K562 (cell line): Measurements from ENCODE around the gene NEU1. TPM values are rescaled to one million over a fixed set of nuclear protein-coding genes. Genes with fewer than 3 reads are reported as not detected.

Source experiments
- GABPA ChIP-seq: fragments of 200-800 bp; sonication (Bioruptor generic); conservative IDR thresholded peaks from 2 replicates; pipeline ENCODE4 v1.6.1; 2016; ENCODE audit warnings: low read depth, missing genetic modification characterization, missing compliant biosample characterization
- GTF2F1 ChIP-seq: IDR thresholded peaks from 2 replicates; pipeline ENCODE4 v1.6.1; 2011; ENCODE audit warnings: low read depth, low read length, improper control_type of control experiment
- HDAC2 ChIP-seq: fragments of 450-650 bp; IDR thresholded peaks from 2 replicates; pipeline ENCODE4 v1.6.1; 2016; ENCODE audit warnings: mild to moderate bottlenecking
- KLF10 ChIP-seq: fragments of 250-450 bp; sonication (Bioruptor Pico); IDR thresholded peaks from 2 replicates; pipeline ENCODE4 v1.6.1; 2021; ENCODE audit warnings: matching md5 sums
- SMAD3 ChIP-seq: fragments of 450-650 bp; formaldehyde crosslinking; conservative IDR thresholded peaks from 2 replicates; pipeline ENCODE4 v1.4.0; 2020; ENCODE audit warnings: mild to moderate bottlenecking
- ZNF212 ChIP-seq: fragments of 450-650 bp; formaldehyde crosslinking; IDR thresholded peaks from 2 replicates; pipeline ENCODE4 v1.4.0; 2020; ENCODE audit warnings: mild to moderate bottlenecking
- ZNF436 ChIP-seq: fragments of 250-450, 450-650 bp; sonication (Bioruptor Pico); formaldehyde crosslinking; IDR thresholded peaks from 2 replicates; pipeline ENCODE4 v1.7.0; 2020; ENCODE audit warnings: mild to moderate bottlenecking
- ZNF696 ChIP-seq: fragments of 250-450 bp; sonication (Bioruptor Pico); conservative IDR thresholded peaks from 2 replicates; pipeline ENCODE4 v1.4.0; 2020; ENCODE audit warnings: mild to moderate bottlenecking, moderate library complexity
- polyA plus RNA-seq, 8 experiments: library from polyadenylated mRNA; depleted of rRNA in 4 of 8; stranded (reverse) in 5 of 8; unstranded in 3 of 8; fragments of >200 nt; fragmentation: Nextera tagmentation in 2 of 8; fragmentation: Illumina TruSeq in 1 of 8; extraction: Ambion mirVana in 2 of 8; extraction: Trizol in 1 of 8; gene quantifications; 2 replicates each; pipeline versions ENCODE4 v1.2.1 to v1.2.3, GENCODE V29; 2011 to 2014; ENCODE audit warnings: inconsistent platforms in 1 of 8, missing spikeins in 1 of 8
- total RNA-seq, 7 experiments: library from RNA; depleted of rRNA in 6 of 7; stranded (reverse); fragments of >200 nt in 6 of 7; fragmentation: Illumina TruSeq in 2 of 7; extraction: Trizol in 2 of 7; gene quantifications; 2 replicates each; pipeline versions ENCODE4 v1.2.1 to v1.2.3, GENCODE V29; 2011 to 2021; ENCODE audit warnings: low replicate concordance in 1 of 7
- TF ChIP-seq, protein P1 (sequence below), 3 experiments: IDR thresholded peaks in 2 of 3; conservative IDR thresholded peaks in 1 of 3; 2 replicates each; pipeline ENCODE4 v1.5.1; 2011 to 2012; ENCODE audit warnings: low read length in 3 of 3, mild to moderate bottlenecking in 3 of 3, control low read depth in 2 of 3, improper control_type of control experiment in 1 of 3, inconsistent platforms in 1 of 3, low read depth in 1 of 3, mixed read lengths in 1 of 3, moderate library complexity in 1 of 3; ENCODE audit not compliant: insufficient read depth in 2 of 3
- TF ChIP-seq, protein P2 (sequence below): IDR thresholded peaks from 3 replicates; pipeline ENCODE4 v1.6.1; 2011; ENCODE audit warnings: borderline replicate concordance, mild to moderate bottlenecking, moderate library complexity; ENCODE audit not compliant: insufficient read length; ENCODE audit errors: extremely low read depth
- TF ChIP-seq, protein P3 (sequence below): fragments of 250-450 bp; sonication (Bioruptor Pico); IDR thresholded peaks from 2 replicates; pipeline ENCODE4 v1.8.0; 2021; ENCODE audit warnings: mild to moderate bottlenecking, moderate library complexity
- TF ChIP-seq, protein P4 (sequence below), 2 experiments: fragments of 450-650 bp; IDR thresholded peaks; 2 replicates each; pipeline ENCODE4 v1.6.1; 2016; ENCODE audit warnings: mild to moderate bottlenecking in 2 of 2, borderline replicate concordance in 1 of 2, low read depth in 1 of 2, moderate library complexity in 1 of 2

NEU1 gene
- total and polyA plus RNA-seq, 9 of the 15 experiments (the other 6 are each of a cell fraction or from before 2014, with no cell fraction given) = 14.8 to 67.8 (median 51.0) TPM

DNA sequence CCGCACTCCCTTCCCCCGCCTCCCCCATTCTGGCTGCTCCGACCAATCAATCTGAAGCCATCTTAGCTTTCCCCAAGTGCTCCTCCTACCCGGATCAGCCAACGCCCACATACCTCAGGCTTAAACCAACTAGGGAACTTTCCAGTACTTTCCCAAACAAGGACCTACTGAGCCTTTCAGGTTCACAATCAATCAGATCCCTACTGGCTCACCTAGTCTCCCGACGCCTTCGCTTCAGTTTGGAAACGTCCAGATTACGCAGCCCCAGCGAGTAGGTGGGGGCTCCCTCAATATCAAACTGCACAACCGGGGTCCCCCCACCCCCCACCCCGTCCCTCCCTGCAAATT is 48.0 kb downstream of the NEU1 start (continued):
- TF ChIP-seq, protein P1, sequence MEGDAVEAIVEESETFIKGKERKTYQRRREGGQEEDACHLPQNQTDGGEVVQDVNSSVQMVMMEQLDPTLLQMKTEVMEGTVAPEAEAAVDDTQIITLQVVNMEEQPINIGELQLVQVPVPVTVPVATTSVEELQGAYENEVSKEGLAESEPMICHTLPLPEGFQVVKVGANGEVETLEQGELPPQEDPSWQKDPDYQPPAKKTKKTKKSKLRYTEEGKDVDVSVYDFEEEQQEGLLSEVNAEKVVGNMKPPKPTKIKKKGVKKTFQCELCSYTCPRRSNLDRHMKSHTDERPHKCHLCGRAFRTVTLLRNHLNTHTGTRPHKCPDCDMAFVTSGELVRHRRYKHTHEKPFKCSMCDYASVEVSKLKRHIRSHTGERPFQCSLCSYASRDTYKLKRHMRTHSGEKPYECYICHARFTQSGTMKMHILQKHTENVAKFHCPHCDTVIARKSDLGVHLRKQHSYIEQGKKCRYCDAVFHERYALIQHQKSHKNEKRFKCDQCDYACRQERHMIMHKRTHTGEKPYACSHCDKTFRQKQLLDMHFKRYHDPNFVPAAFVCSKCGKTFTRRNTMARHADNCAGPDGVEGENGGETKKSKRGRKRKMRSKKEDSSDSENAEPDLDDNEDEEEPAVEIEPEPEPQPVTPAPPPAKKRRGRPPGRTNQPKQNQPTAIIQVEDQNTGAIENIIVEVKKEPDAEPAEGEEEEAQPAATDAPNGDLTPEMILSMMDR (IDR thresholded peaks at IDR 0.05 in 2 of 3, conservative IDR thresholded peaks at IDR 0.05 in 1 of 3; ENCODE audit: insufficient read depth in 2 of 3, low read depth in 1 of 3, low read length in 3 of 3) = 0 out of 6 replicates have a peak, but pooled peaks of 1 of the 3 experiments have one; percentile 1
- TF ChIP-seq GTF2F1 (no peak), ZNF436 (no peak), KLF10 (no peak), ZNF696 (CRISPR knock-in tag) (no peak), GABPA (tag) (no peak), HDAC2 (peak; percentile 69; the same call in 1 of the 2 replicates), ZNF212 (no peak), SMAD3 (CRISPR knock-in tag) (0 out of 2 replicates have a peak, but pooled peaks have one; percentile 57)
- TF ChIP-seq, protein P2, sequence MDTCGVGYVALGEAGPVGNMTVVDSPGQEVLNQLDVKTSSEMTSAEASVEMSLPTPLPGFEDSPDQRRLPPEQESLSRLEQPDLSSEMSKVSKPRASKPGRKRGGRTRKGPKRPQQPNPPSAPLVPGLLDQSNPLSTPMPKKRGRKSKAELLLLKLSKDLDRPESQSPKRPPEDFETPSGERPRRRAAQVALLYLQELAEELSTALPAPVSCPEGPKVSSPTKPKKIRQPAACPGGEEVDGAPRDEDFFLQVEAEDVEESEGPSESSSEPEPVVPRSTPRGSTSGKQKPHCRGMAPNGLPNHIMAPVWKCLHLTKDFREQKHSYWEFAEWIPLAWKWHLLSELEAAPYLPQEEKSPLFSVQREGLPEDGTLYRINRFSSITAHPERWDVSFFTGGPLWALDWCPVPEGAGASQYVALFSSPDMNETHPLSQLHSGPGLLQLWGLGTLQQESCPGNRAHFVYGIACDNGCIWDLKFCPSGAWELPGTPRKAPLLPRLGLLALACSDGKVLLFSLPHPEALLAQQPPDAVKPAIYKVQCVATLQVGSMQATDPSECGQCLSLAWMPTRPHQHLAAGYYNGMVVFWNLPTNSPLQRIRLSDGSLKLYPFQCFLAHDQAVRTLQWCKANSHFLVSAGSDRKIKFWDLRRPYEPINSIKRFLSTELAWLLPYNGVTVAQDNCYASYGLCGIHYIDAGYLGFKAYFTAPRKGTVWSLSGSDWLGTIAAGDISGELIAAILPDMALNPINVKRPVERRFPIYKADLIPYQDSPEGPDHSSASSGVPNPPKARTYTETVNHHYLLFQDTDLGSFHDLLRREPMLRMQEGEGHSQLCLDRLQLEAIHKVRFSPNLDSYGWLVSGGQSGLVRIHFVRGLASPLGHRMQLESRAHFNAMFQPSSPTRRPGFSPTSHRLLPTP = no peak
- TF ChIP-seq, protein P3, sequence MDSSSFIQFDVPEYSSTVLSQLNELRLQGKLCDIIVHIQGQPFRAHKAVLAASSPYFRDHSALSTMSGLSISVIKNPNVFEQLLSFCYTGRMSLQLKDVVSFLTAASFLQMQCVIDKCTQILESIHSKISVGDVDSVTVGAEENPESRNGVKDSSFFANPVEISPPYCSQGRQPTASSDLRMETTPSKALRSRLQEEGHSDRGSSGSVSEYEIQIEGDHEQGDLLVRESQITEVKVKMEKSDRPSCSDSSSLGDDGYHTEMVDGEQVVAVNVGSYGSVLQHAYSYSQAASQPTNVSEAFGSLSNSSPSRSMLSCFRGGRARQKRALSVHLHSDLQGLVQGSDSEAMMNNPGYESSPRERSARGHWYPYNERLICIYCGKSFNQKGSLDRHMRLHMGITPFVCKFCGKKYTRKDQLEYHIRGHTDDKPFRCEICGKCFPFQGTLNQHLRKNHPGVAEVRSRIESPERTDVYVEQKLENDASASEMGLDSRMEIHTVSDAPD (CRISPR knock-in tag) = no peak
- TF ChIP-seq, protein P4, sequence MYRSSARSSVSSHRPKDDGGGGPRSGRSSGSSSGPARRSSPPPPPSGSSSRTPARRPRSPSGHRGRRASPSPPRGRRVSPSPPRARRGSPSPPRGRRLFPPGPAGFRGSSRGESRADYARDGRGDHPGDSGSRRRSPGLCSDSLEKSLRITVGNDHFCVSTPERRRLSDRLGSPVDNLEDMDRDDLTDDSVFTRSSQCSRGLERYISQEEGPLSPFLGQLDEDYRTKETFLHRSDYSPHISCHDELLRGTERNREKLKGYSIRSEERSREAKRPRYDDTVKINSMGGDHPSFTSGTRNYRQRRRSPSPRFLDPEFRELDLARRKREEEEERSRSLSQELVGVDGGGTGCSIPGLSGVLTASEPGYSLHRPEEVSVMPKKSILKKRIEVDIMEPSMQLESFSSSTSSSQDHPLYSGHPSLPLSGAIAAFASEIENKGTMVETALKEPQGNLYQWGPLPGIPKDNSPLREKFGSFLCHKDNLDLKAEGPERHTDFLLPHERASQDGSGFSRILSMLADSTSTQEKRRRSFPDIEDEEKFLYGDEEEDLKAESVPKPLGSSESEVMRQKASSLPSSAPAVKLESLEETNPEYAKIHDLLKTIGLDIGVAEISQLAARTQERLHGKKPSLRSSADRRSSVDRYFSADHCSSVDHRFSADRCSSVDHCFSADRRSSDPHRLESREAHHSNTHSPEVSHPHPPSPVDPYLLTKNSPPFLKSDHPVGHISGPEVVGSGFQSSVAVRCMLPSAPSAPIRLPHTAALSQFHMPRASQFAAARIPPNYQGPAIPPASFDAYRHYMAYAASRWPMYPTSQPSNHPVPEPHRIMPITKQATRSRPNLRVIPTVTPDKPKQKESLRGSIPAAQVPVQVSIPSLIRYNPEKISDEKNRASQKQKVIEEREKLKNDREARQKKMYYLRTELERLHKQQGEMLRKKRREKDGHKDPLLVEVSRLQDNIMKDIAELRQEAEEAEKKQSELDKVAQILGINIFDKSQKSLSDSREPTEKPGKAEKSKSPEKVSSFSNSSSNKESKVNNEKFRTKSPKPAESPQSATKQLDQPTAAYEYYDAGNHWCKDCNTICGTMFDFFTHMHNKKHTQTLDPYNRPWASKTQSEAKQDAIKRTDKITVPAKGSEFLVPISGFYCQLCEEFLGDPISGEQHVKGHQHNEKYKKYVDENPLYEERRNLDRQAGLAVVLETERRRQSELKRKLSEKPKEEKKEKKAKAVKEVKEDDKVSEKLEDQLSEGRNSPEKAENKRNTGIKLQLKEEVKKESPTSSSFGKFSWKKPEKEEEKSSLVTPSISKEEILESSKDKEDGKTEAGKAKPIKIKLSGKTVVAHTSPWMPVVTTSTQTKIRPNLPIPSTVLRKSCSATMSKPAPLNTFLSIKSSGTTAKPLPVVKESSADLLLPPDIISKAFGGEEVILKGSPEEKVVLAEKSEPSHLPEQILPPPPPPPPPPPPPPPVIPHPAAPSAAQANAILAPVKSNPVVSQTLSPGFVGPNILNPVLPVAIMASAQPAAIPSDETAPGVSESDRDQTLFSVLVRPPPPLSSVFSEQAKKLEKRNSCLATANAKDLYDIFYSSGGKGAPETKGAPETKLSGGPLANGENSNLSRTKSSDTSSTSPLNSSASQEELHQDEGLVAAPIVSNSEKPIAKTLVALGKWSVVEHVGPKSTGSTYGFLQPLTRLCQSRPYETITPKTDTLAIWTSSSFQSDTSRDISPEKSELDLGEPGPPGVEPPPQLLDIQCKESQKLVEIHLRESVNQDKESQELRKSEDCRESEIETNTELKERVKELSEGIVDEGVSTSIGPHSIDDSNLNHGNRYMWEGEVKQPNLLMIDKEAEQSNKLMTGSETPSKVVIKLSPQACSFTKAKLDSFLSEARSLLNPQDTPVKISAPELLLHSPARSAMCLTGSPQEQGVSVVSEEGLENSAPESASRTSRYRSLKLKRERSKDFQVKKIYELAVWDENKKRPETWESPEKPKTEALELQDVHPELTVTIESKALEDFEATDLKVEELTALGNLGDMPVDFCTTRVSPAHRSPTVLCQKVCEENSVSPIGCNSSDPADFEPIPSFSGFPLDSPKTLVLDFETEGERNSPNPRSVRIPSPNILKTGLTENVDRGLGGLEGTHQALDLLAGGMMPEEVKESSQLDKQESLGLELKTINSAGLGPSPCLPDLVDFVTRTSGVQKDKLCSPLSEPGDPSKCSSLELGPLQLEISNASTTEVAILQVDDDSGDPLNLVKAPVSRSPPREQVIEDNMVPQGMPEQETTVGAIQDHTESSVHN (IDR thresholded peaks at IDR 0.05; ENCODE audit: borderline replicate concordance in 1 of 2, low read depth in 1 of 2) = no peak
